ENCODE data around the gene RHBDL1.

RHBDL1 gene

GRCh38 chr16:674968-675883, at the start of gene RHBDL1:
Gene RHBDL1, plus strand, starts transcription at chr16:675671. Its CDS starts 120 bp downstream, at chr16:675791.
- DNase-seq (ENCODE audit: low read depth), result no peak

DNA sequence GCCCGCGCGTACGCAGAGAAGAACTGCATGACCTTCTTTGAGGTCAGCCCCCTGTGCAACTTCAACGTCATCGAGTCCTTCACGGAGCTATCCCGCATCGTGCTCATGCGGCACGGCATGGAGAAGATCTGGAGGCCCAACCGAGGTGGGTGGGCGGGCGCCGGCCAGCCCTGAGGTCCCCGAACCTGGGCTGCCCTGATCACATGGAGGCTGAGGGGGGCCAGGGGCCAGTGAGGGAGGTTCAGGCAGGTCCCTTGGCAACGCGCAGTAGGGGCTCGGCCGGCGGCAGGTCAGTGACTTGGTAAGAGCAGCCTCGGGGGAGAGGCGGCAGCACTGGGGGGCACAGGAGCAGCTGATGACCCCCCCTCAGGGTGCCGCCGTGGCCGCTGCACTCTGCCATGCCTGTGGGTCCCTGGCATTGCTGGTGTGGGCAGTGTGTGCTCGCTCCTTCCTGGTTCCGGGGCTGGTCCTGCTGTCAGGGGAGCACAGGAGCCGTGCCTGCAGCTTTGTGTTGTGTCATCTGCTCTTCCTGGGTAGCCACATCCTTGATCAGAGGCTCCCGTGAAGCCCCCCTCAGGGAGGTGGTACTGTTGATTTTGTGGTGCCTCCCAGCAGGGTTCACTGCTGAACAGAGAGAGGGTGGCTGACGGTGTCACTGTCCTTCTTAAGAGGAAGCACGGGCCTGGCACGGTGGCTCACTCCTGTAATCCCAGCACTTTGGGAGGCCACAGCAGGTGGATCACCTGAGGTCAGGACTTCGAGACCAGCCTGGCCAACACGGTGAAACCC, 49.3 kb upstream of the RHBDL1 start:
- DNase-seq (ENCODE audit: low read depth), result no peak

DNA sequence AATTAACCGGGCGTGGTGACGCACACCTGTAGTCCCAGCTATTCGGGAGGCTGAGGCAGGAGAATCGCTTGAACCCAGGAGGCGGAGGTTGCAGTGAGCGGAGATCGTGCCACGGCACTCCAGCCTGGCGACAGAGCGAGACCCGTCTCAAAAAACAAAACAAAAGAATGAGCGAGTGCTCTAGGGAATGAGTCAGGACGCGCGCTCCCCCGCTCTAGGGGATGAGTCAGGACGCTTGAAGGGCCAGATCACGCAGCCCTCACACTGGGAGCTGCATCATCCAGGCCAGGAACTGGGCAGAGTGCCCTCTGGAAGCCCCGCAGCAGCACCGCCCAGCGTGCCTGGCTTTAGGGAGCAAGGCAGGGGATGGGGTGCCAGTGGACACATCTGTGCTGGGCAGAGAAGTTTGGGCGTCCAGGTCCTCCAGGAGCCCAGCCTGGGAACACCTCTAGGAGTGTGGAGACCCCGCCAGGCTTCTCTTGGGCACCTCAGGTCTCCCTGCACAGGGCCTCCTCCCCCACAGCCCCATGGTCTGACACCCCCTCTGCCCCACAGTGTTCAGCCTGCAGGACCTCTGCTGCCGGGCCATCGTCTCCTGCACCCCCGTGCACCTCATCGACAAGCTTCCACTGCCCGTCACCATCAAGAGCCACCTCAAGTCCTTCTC, 48.6 kb upstream of the RHBDL1 start:
- no peak for DNase-seq (ENCODE audit: low read depth)

DNA sequence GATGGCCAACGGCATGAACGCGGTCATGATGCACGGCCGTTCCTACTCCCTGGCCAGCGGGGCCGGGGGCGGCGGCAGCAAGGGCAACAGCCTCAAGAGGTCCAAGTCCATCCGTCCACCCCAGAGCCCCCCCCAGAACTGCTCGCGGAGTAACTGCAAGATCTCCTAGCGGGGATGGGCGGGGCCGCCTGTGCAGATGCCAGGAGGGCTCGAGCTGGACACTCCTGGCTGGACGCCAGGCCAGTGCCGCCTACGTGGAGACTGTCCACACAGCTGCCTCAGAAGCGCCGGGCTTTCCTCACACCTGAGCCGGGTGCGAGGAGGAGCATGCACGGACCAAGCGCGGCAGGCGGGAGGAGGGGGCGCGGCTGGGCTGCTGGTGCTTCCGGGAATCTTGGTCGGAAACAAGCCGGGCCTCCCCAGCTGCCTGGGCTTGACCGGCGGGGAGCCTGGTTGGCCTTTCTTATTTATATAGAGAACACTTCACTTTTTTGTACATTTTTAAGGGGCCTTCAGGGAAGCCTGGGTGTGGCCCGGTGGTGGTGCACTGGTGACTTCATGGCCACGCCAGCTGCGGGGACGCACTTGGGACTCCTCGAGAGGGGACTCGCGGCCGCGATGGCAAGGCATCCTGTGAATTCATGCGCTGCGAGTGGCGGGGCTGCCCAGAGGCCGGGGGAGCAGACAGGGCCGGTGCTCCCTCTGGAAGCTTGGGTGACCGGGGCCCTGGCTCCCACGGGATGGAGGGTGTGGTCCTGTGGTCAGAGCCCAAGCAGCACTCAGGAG, 47.8 kb upstream of the RHBDL1 start:
- no peak for DNase-seq (ENCODE audit: low read depth)

GRCh38 chr16:628321-629061, 47.0 kb upstream of the RHBDL1 start:
- DNase-seq (ENCODE audit: low read depth), result no peak

- no peak for DNase-seq (ENCODE audit: low read depth)
These were observed 46.2 kb upstream of the RHBDL1 start for GRCh38 chr16:629185-629832.

DNA sequence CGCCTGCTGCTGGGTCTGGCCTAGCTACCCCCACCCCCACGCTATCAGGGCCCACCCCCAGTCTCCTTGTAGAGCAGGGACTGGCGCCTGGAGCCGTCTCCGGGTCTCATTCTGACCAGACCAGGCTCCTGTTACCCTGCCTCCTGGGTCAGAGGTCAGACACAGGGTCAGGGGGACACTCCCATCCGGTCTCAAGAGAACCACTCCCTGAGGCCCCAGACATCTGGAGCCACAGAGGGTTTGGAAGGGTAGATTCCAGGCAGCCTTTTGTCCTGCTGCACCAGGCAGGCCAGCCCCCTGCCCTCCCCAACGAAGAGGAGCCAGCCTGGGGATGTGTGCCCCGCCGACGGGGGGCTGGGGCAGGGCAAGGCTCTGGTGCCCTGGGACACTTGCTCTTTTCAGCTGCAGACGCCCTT, 45.6 kb upstream of the RHBDL1 start:
- no peak for DNase-seq (ENCODE audit: low read depth)

DNA sequence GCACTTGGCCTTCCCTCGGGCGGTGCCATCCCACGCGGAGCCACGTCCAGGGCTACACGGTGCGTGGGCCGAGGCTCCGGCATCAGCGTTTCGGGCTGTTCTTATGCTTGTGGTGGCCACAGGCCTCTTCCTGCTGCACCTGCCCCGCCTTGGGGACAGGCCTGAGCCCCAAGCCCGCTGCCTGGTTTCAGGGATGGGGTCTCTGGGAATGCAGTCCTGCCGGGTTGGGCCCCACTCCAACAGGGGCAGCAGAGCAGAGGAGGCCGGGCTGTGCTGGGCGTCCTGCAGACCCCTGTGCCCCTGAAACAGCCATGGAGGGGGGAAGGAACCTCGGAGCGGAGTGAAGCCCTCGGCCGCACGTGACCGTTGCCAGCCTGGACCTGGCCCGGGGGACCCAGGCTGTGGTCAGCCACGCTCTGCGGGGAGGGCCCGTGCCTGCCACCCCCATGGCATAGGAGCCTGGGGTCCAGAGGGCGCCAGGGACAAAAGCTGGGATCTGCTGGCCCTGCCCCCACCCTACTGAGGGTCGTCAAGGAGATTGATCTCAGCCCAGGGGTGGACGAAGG, 45.1 kb upstream of the RHBDL1 start:
- no peak for DNase-seq (ENCODE audit: low read depth)

DNA sequence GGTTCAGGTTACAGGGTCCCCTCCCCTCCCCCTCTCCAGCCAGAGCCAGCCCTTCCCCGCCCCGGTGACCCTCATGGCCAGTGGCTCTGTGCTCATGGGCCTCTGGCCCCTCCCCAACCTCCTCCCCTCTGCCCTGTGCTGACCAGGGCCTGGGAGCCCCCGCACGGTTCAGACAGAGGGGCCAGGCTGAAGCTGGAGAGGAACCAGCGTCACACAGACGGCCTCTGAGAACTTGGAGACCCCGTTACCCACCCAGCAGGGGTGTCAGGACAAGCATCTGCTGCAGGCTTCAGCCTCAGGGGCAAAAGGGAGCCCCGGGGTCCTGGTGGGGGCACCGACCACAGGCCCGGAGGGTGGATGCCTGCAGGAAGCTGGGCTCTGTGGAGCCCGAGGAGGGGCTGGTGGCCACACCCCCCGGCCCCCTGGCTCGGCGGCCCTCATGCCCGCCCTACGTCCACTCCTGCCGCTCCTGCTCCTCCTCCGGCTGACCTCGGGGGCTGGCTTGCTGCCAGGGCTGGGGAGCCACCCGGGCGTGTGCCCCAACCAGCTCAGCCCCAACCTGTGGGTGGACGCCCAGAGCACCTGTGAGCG, 44.6 kb upstream of the RHBDL1 start, which contains the start of gene WFIKKN1:
Gene WFIKKN1, plus strand, starts transcription at position 171 of the 591 bp plus-strand sequence. Its CDS starts 269 bp downstream, at position 440.
- no peak for DNase-seq (ENCODE audit: low read depth)

DNA sequence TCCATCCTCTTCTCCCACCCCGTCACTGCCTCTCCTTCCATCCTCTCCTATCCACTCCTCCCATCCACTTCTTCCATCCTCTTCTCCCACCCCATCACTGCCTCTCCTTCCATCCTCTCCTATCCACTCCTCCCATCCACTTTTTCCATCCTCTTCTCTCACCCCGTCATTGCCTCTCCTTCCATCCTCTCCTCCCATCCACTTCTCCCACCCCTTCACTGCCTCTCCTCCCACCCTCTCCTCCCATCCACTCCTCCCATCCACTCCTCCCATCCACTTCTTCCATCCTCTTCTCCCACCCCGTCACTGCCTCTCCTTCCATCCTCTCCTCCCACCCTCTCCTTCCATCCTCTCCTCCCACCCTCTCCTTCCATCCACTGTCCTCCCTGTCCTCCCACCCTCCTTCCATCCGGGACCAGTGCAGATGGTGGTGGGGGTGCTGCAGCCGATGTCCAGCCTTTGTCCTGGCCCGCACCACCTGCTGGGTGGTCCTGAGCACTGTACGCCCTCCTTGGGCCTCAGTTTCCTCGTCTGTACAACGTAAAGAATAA, 43.6 kb upstream of the RHBDL1 start:
- no peak for DNase-seq (ENCODE audit: low read depth)

DNA sequence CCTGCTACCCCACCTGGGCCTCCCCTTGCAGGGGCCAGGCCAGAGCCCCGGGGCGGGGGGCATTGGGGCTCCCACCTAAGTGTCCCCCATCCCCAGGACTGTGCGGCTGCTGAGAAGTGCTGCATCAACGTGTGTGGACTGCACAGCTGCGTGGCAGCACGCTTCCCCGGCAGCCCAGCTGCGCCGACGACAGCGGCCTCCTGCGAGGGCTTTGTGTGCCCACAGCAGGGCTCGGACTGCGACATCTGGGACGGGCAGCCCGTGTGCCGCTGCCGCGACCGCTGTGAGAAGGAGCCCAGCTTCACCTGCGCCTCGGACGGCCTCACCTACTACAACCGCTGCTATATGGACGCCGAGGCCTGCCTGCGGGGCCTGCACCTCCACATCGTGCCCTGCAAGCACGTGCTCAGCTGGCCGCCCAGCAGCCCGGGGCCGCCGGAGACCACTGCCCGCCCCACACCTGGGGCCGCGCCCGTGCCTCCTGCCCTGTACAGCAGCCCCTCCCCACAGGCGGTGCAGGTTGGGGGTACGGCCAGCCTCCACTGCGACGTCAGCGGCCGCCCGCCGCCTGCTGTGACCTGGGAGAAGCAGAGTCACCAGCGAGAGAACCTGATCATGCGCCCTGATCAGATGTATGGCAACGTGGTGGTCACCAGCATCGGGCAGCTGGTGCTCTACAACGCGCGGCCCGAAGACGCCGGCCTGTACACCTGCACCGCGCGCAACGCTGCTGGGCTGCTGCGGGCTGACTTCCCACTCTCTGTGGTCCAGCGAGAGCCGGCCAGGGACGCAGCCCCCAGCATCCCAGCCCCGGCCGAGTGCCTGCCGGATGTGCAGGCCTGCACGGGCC, 42.8 kb upstream of the RHBDL1 start:
- no peak for DNase-seq (ENCODE audit: low read depth)

DNA sequence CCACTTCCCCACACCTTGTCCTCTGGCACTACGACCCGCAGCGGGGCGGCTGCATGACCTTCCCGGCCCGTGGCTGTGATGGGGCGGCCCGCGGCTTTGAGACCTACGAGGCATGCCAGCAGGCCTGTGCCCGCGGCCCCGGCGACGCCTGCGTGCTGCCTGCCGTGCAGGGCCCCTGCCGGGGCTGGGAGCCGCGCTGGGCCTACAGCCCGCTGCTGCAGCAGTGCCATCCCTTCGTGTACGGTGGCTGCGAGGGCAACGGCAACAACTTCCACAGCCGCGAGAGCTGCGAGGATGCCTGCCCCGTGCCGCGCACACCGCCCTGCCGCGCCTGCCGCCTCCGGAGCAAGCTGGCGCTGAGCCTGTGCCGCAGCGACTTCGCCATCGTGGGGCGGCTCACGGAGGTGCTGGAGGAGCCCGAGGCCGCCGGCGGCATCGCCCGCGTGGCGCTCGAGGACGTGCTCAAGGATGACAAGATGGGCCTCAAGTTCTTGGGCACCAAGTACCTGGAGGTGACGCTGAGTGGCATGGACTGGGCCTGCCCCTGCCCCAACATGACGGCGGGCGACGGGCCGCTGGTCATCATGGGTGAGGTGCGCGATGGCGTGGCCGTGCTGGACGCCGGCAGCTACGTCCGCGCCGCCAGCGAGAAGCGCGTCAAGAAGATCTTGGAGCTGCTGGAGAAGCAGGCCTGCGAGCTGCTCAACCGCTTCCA, 42.0 kb upstream of the RHBDL1 start:
- no peak for DNase-seq (ENCODE audit: low read depth)

DNA sequence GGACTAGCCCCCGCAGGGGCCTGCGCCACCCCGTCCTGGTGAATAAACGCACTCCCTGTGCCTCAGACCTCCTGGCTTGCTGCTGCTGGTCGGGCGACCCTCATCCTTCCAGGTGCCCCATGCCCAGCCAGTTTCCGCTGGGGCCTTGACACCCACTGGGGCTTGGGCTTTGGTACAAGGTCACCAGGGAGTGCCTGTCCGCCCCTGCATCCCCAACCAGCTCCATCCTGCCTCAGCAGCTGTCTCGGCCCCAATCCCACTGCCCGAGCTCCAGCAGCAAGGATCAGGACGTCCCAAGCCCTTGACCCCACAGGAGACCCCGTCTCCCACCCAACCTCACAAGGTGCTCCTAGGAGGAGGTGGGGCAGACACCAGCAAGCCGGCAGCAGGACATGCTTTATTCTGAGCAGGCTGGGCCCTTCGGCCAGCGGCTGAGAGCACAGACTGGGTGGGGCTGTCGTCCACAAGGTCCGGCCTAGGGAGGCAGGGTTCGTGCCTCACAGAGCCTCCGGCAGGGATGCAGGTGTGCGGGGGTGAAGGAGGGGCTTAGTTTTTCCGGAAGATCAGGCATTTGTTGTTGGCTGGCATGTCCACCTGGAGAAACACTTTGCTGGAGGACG, 41.3 kb upstream of the RHBDL1 start:
- DNase-seq (ENCODE audit: low read depth), result no peak

- no peak for DNase-seq (ENCODE audit: low read depth)
These were observed 40.5 kb upstream of the RHBDL1 start for GRCh38 chr16:634996-635395.

- no peak for DNase-seq (ENCODE audit: low read depth)
These were observed 39.8 kb upstream of the RHBDL1 start for GRCh38 chr16:635573-636205.

- peak; percentile 89 for DNase-seq (ENCODE audit: low read depth)
These were observed 39.0 kb upstream of the RHBDL1 start, which contains the start of gene METTL26 for GRCh38 chr16:636206-637080. Gene METTL26, minus strand, starts transcription at chr16:636305. Its CDS starts 15 bp downstream, at chr16:636290.

Data from activated T-cell treated with anti-CD3 and anti-CD28 coated beads for 24 hours (primary cell).